Adrenal gland (tissue), 5 donors: Measurements from ENCODE around the gene ZNF740.

Experiments used
- CTCF ChIP-seq, 6 experiments: fragments of 450-650 bp in 4 of 6; fragments of 200-600 bp in 2 of 6; sonication (generic) in 1 of 6; IDR thresholded peaks; 1 replicate in 5 of 6; 2 replicates in 1 of 6; pipeline versions ENCODE4 v1.5.1 to v1.8.0; 2016 to 2021; ENCODE audit warnings: antibody characterized with exemption in 6 of 6, mild to moderate bottlenecking in 2 of 6, moderate library complexity in 1 of 6
- POLR2A ChIP-seq, 2 donors: fragments of 450-650 bp; IDR thresholded peaks; one replicate each; pipeline ENCODE4 v1.6.1; 2017; ENCODE audit warnings: antibody characterized with exemption in 2 of 2, mild to moderate bottlenecking in 2 of 2, moderate library complexity in 1 of 2
- donor health status: DM: no; HTN: no; CAD: no.

- no peak for TF ChIP-seq CTCF (IDR thresholded peaks at IDR 0.05)
- TF ChIP-seq POLR2A (IDR thresholded peaks at IDR 0.05) = no peak
Measured at GRCh38 chr12:53205747-53206419, 25.4 kb downstream of the ZNF740 start.
